Inferior parietal cortex (tissue), 1 donor: Measurements from ENCODE around the gene PDGFRB.

ENCODE experiments used
- DNase-seq: peaks from one replicate; pipeline ENCODE4 v3.0.0-alpha.2; 2016; ENCODE audit errors: extremely low spot score

The PDGFRB gene

DNA sequence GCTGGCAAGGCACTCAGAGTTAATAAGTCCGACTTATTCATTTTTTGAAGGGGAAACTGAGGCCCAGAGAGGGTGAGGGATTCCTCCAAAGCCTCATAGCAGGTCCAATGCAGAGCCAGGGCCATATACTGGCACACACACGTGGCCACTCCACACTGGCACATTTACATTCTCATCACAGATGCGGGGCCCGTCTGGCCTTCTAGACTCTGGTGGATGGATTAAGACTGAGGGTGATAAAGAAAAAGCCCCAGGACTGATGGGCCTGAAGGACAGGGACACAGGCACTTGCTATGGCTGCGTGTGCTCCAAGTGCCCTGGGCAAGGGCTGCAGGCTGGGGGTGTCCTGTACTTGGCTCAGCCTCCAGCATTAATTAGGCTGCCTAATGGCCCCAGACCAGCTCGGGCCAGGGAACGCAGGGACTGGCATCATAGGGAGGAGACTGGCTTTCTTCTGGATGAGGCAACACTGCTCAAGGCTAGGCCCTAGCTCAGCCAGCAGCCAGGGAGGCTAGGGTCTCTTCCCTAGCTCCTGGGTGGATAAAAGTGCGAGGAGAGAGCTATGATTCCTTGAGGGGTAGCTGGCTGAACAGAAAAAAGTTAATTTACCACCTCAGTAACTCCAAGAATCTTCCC, 40.8 kb downstream of the PDGFRB start:
- no peak for DNase-seq

DNA sequence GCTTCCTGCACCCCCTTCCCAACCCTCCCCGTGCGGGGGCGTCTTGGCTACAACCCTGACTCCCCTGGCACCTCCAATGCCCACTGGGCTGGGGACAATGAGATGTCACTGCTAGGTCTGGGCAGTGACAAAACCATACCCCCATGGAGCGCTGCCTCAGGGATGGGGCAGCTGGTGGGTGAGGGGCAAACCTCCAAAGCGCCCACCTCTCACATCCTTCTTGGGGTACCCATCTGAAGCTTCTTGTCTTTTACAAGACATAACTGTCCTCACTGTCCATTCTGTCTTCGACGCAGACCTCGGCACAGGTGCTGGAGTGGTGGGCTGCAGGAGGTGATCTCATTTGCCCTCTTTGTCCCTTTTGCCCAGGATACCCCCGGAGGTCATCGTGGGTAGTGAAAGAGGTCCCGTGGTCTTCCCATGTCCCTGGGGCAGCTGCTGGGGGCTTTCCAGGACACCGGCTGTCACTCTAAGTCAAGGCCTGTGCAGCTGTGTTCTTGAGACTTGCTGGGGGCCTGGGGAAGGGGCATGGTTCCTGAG, 41.5 kb downstream of the PDGFRB start:
- no peak for DNase-seq

DNA sequence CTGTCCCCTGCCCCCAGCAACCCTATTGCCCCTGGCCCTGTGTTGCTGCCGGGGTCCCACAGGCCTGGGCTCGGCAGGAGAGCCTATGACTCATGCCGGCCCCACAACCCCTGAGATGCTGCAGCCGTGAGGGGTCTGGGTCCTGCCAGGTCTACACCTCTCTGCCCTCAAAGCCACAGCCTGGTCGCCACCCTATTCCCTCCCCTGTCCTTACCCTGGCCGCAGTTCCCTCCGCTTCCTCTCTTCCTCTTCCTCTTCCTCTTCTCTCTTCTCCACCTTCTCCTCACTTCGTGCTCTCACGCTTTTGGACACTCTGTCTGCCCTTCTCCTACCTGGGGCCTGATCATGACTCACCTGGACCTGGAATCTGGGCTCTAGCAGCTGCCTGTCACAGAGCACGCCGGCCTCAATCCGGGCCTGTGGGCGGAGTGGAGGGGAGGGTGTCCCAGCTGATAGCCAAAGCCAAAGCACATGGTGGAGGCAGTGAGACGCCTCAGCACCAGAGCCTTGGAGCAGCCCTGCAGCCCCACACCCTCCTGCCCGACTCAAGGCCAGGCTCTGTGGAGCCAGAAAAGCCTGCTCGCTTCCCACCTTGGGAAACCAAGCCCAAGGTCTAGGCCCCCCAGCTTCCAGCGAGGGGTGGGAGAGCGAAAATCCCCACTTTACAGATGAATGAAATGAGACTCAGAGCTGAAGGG, 42.4 kb downstream of the PDGFRB start:
- no peak for DNase-seq

DNA sequence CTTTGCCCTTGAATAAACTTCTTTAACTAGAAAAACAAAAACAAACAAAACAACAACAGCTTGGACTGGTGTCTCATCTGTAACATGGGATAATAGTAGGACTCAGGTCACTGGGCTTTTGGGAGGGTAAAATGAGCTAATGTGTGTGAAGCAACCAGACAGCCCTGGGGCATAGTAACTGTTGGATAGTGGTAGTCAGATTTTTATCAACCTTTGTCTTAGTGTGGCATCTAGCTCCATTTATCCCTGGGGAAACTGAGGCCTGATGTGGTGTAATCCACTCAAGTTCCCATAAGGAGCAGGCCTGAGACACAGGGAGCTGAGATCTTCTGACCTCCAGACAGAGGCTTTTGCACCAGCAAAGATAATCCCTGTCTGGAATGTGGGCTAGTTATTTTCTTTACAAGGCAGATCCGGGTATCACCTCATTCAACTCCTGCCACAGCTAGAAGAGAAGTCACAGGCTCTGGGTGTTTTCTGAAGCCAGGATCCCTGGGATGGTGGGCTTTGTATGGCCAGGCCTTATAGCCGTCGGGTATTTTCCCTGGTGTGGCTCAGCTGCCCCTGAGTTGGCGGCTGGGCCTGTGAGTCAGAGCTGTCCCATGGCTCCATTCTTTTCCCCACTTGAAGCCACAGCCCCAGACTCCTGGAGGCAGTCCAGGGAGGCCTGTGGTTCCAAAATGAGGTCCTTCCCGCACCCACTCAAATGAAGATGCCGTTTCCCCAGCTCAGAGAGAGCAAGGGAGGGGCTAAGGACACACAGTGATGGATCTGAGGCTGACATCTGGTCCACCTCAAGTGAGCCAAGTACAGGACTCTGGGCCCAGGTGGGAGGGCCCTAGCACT, 43.2 kb downstream of the PDGFRB start:
- DNase-seq = no peak

DNA sequence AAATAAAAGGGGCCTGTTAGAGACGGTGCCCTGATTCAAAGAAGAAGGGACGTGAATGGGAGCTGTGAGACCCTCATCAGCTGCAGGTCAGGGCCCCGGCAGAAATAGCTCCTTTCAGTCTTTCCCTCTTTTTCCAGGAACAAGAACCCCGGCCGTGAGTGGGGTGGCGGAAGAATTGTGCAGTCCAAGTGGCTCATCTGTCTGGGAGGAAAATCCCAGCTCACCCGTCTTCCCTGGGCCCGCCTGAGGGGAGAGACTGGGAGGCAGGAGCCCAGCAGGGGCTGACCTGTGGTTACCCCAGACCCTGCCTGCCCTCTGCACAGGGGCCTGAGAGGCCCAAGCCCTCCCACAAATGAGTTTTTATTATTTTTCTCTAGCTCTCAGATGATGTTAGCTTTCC, 44.5 kb downstream of the PDGFRB start:
- no peak for DNase-seq

DNA sequence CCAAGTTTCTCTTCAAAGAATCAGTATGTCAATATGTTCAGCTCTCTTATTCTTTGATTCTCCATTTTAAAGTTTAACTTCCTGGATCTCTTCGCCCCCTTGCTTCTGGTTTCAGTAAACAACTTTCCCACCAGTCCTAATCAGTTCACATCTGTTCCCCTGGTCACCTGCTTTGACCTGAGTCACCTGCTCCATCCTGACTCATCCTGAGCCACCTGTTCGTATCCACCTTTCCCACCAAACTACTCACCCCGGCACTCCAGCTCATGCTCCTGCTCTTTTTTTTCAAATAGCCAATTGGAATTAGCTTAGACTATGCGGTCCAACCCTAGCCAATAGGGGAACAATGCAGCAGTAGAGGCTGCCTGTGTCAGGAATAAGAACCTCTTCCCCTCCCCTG, 45.7 kb downstream of the PDGFRB start:
- DNase-seq = no peak

DNA sequence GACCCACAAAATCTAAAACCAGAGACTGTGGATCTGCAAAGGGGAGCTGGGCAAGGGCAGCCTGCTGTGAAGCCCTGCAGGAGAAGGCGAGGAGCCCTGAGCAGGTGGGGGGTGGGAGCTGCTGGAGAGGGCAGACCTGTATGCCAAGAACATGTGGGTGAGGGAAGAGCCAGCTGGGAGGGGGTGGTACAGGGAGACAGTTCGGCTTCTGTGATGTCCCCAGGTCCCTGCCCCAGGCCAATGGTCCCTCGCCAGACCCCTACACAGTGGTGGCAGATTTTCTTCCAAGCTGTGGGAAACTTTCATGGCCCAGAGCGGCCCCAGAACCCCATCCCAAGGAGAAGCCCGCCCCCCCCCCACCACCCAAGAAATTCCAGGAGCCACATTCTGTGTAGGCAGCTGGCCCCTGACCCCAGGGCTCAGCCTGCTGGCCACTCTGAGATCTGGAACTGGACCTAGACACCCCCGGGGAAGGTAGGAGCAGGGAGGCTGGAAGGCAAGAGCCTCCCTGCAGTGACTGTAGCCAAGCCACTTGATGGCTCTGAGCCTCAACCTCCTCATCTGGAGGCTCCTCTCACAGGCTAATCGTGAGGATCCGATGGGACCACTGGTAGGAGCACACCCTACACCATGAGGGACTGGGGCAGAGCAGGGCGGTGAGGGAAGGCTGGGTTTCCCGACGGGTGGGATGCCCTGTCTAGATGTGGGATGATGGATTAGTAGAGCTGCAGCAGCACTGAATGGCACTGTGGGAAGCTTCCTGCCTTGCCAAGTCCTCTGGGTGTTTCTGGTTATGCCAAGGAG, 46.7 kb downstream of the PDGFRB start:
- DNase-seq = no peak

DNA sequence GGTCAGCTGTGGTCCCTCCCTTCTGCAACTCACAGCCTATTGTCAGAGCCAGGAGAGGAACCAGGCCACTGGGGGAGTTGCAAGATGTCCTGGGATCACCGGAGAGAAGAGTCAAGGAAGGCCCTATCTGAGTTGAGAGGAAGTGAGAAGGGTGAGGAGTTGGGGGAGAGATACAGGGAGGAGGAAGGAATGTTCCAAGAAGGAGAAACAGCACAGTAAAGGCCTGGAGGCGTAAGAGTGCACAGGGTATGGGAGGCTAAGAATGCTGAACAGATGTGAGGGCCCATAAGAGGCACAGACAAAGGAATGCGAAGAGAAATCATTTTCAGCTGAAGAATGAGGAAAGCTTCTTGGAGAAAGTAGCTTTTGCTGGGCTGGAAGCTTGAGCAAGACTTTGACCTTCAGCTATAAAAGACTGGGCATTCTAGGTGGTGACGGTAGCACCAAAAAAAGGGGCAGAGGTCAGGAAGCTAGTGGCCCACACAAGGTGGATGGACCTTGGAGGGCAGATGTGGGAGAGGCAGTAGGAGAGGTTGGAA, 47.7 kb downstream of the PDGFRB start:
- no peak for DNase-seq

DNA sequence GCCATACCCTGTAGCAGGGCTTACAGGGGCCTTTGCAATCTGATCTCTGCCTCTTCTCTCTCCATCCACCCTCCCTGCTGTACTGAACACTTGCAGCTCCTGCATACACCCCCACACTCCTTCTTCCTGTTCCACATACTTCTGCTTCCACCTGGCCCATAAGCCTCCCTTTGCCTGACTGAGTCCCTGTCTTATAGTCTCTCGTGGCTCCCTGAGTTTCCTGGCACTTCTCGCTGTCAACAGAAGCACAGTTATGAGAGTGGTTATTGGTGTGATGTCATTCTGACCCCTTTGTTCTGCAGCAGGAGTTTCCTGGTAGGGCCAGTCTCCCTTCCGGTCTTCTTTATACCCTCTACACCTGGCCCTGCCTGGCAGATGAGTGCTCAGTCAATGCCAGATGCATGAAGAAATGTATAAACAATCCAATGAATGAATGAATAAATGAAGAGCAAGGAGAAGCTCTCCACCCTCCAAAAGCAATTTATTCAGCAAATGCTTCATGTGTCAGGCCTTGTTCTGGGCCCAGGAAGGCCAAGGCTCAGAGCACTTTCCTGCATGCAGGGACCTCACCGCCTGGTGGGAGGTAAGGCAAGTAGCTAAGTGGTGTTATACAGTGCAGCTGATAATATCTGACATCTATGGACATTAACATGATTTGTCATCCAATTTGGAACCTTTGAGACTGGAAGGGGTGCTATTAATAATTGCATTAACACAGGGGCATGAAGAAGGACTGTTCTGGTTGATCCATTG, 48.8 kb downstream of the PDGFRB start:
- no peak for DNase-seq

DNA sequence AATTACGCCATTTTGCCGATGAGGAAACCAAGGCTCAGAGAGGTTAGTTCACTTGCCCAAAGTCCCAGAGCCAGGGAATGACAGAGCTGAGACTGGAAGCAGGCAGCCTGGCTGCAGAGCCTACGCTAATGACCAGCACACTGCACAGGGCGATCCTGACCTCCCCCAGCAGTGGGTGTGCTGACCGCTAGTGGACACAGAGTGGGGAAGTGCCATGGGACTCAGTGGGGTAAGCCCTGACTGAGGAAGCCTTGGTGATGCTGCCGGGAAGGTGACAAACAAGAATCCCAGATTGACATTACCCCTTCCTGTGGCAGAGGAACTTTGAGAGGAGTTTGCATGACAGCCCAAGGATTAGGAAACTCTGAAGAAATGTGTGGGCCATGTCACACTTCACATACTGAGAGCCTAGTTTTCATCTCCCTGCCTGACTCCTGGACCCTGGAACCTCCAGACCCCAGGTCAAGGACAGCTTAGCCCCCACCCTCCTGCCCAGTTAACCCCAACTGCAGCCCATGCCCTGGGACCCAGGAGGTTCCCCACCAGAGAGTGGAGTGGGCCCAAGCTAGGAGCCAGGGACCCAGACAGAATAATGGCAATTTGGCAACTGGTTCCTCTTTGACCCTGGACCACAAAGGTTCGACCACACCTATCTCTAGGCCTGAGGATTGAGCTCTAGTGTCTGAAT, 49.6 kb downstream of the PDGFRB start:
- DNase-seq = no peak

DNA sequence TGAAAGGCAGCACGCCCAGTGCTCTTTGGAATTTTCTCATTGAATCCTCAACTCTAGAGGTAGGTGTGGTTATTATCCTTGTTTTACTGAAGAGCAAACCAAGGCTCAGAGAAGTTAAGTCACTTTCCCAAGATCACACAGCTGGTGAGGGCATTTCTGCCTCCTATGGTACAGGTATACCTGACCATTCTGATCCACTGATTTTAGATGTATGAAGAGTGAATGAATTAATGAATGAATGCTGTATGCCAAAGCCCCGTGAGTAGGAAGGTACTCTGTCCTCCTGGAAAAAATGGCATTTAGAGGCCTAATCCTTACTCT, 51.1 kb downstream of the PDGFRB start:
- DNase-seq = no peak

DNA sequence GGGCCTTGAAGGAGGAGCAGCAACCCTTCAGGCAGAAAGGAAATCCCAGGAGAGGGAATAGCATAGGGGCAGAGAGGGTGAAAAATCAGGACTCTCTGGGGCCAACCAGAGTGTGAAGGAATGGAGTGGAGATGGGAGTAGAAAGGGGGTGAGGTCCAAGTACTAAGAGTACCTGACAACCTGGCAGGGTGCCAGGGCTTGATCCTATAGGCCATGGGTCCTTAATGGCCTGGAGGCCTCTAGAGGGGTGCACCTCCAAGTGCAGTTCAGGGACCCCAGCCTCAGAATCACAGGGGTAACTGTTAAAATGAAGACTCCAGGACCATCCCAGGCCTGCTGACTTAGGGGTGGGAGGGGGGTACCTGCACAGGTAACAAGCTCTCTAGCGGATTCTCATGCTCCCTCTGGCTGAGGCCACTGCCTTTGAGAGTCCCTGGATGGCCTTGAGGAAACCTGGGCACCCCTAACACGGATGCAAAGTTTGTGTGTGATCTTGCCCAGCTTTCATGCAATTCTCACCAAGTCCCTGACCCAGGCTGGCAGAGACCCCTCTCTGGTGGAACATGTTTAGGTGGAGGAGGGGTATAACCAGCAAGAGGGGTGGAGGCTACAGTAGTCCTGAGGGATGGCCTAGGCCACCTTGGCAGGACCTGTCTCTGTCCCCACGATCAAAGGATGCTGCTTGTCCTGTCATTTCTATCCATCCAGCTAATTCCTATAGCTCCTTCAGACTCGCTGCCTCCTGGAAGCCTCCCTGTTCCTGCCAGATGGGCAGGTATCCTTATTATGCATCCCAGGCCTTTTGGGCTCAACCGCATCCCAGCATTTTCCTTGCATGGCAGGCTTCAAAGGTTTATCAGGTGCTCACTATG, 51.7 kb downstream of the PDGFRB start:
- no peak for DNase-seq

DNA sequence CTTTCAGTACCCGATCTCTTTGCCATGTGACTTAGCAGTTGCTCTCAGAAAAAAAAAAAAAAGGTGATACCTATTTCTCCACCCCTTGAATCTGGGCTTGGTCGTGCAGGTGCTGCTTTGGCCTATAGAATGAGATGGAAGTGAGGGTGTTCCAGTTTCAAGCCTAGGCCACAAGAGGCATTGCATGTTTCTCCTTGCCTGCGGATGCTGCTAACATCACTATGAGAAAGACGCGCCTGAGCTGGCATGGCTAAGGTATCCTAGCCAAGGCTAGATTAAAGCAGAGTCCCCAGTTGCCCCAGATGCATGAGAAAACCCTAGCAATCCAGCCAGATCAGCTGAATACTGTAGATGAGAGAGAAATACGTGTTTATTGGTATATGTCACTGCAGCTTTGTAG, 54.6 kb downstream of the PDGFRB start:
- no peak for DNase-seq

DNA sequence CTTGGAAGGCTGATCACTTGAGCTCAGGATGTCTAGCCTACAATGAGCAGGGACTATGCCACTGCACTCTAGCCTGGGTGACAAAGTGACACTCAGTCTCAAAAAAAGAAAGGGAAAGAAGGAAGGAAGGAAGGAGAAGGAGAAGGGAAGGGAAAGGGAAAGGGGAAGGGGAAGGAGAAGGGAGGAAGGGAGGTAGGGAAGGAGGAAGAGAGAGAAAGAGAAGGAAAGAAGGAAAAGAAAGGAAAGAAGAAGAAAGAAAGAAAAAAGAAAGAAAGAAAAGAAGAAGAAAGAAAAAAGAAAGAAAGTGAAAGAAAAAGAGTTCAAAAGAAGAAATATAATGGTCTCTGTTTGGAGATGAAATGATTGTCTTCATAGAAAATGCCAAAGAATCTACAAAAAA, 58.5 kb downstream of the PDGFRB start:
- DNase-seq = no peak

DNA sequence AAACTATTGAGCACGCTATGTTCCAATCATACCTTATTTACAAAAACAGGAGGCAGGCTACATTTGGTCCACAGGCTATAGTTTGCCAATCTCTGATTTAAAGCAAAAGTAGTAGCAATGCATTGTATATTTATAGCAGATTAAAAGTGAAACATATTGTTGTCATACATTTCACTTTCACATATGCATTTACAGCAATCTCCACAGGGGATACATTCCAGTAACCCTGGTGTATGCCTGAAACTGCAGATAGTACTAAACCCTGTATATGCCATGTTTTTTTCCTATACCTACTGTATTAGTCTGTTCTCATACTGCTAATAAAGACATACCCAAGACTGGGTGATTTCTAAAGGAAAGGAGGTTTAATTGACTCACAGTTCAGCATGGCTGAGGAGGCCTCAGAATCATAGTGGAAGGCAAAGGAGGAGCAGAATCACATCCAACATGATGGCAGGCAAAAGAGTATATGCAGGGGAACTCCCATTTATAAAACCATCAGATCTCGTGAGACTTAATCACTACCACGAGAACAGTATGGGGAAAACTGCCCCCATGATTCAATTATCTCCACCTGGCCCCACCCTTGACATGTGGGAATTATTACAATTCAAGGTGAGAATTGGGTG, 63.4 kb downstream of the PDGFRB start:
- DNase-seq = no peak

DNA sequence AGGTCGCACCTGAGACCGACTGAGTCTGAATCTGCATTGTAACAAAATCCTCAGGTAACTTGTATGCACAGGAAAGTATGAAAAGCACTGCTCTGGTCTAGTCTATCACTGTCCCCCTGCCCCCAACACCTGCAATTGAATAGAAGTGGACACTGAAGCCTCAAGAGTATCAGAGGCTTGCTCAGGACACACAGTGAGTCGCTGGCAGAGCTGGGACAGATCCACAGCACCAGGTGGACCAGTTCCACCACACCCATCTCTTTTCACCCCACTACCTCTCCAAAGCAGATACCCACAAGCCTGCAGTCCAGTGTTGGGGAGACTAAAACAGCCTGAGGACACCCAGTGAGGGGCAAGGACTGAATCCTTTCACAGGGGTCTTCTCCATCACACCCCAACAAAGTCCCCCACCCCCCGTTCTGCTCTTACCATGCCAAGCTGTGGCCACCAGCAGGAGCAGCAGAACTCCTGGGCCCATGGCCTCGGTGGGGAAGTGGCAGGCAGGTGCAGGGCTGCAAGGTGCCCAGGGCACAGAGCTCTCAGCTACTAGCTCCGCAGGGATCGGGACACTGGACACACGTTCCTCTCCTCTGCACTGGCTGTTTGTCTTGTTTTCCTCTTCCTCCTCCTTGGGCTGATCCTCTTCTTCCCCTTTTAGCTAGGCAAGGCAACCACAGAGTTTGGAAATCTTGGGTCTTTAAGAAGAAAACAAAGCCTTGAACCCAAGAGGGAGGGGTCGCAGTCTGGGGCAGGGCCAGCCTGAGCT, 69.5 kb downstream of the PDGFRB start, which contains the start of gene CSF1R:
Gene CSF1R (minus strand): TSS at position 605 of the 766 bp plus-strand sequence. CDS start 127 bp downstream, at position 478.
- no peak for DNase-seq

DNA sequence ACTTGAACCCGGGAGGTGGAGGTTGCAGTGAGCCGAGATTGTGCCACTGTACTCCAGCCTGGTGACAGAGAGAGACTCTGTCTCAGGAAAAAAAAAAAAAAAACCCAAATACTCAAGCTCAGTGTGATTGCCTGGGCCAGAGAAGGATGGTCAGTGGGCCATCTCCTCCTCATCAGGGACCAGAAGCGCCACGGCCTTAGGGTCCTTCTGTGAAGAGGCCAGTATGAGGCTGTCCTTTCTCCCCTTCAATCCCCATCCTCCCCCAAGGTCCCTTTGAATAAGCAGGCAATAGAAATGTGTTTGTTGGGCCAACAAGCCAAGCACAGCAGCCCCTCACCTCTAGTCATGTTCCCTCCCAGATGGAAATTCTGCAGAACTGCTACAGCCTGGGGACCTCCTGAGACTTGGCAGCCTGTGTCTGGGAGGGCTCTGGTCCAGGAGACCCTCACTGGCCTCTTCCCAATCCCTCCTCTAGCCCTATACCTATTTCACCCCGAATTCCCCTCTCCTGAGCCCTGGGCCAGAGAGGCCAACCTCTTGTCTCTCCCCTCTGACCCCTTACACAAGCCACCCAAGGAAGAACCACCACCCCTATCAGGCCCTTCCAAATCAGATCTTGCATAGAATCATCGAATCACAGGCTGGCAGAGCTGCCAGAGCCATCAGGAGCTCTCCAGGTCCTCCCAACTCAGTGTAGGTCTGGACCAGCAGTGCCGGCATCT, 70.3 kb downstream of the PDGFRB start:
- DNase-seq = no peak
